ENCODE data around the gene TRIML2. TPM values are rescaled to one million over a fixed set of nuclear protein-coding genes. Genes with fewer than 3 reads are reported as not detected.
A peak's percentile ranks its signal among the peaks of the same experiment; 100 is the strongest.

The TRIML2 gene
- polyA plus RNA-seq, 1 donor (not counting 4 experiments of a cell fraction or from before 2014, with no cell fraction given), result 46.9 TPM

DNA sequence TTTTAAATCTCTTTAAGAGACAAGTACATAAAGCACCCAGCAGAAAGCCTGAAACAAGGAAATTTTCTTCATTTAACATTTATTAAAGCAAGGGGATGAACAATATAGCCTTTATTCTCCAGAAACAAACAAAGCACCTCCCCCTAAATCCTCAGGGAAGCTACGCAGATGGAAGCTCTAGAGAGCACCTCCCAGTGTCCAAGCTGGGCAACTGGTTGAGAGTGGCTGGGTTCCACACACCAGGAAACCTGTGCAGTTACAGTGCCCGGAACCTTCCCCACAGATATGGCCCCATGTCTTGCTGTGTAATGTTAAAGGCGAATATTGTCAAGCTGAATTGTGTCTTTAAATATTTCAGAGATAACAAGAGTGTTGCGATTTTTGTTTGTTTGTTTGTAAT, 21.0 kb upstream of the TRIML2 start:
- Histone ChIP-seq H3K4me2 (ENCODE audit: control insufficient read depth, extremely low read depth, insufficient read depth, low read depth, low read length) (no peak overlapping the region), H3K79me2 (ENCODE audit: control insufficient read depth, insufficient read depth, low read length) (no peaks in the 10 kb centered on the region), H3K9me1 (ENCODE audit: control insufficient read depth, extremely low read depth, insufficient read depth, low read length) (no peaks in the 10 kb centered on the region), H3K36me3 (ENCODE audit: control insufficient read depth in 2 of 2, extremely low read depth in 1 of 2, insufficient read depth in 2 of 2, low read length in 2 of 2) (no peaks in the 10 kb centered on the region), H3K9me3 (ENCODE audit: control insufficient read depth, low read depth, low read length) (no peaks in the 10 kb centered on the region), H2AFZ (ENCODE audit: control insufficient read depth, low read length) (no peak overlapping the region), H3K27ac (ENCODE audit: control insufficient read depth, insufficient read depth, low read length) (no peak overlapping the region), H3K4me1 (ENCODE audit: control insufficient read depth, extremely low read depth, insufficient read depth, low read length) (peaks cover 3% of the 10 kb centered on the region), H3K9ac (ENCODE audit: control insufficient read depth, extremely low read depth, insufficient read depth, low read length) (no peak overlapping the region), H4K20me1 (ENCODE audit: control insufficient read depth, extremely low read depth, insufficient read depth, low read length) (no peaks in the 10 kb centered on the region), H3K27me3 (ENCODE audit: control insufficient read depth, extremely low read depth, insufficient read depth, low read length) (no peaks in the 10 kb centered on the region), H3K4me3 (ENCODE audit: control insufficient read depth in 2 of 3, extremely low read depth in 1 of 3, insufficient read depth in 2 of 3, low read depth in 1 of 3, low read length in 3 of 3) (no peak overlapping the region)
- dilution Hi-C loops (cut with MboI; ENCODE audit: extremely low pct_ligation_motif_present, low sequenced_read_pairs), result no loop called here
- FAIRE-seq (no peak), DNase-seq (ENCODE audit: low read depth, low spot score) (no peak)
- TF ChIP-seq, protein P1, sequence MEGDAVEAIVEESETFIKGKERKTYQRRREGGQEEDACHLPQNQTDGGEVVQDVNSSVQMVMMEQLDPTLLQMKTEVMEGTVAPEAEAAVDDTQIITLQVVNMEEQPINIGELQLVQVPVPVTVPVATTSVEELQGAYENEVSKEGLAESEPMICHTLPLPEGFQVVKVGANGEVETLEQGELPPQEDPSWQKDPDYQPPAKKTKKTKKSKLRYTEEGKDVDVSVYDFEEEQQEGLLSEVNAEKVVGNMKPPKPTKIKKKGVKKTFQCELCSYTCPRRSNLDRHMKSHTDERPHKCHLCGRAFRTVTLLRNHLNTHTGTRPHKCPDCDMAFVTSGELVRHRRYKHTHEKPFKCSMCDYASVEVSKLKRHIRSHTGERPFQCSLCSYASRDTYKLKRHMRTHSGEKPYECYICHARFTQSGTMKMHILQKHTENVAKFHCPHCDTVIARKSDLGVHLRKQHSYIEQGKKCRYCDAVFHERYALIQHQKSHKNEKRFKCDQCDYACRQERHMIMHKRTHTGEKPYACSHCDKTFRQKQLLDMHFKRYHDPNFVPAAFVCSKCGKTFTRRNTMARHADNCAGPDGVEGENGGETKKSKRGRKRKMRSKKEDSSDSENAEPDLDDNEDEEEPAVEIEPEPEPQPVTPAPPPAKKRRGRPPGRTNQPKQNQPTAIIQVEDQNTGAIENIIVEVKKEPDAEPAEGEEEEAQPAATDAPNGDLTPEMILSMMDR (optimal IDR thresholded peaks at IDR 0.05 in 1 of 3, IDR thresholded peaks at IDR 0.05 in 1 of 3, conservative IDR thresholded peaks at IDR 0.05 in 1 of 3; ENCODE audit: extremely low read depth in 1 of 3, insufficient read depth in 2 of 3, low read length in 3 of 3), result peak in 1 of 3 experiments; percentile 20
- TF ChIP-seq EZH2 (IDR thresholded peaks at IDR 0.05; ENCODE audit: low read length), result no peak

DNA sequence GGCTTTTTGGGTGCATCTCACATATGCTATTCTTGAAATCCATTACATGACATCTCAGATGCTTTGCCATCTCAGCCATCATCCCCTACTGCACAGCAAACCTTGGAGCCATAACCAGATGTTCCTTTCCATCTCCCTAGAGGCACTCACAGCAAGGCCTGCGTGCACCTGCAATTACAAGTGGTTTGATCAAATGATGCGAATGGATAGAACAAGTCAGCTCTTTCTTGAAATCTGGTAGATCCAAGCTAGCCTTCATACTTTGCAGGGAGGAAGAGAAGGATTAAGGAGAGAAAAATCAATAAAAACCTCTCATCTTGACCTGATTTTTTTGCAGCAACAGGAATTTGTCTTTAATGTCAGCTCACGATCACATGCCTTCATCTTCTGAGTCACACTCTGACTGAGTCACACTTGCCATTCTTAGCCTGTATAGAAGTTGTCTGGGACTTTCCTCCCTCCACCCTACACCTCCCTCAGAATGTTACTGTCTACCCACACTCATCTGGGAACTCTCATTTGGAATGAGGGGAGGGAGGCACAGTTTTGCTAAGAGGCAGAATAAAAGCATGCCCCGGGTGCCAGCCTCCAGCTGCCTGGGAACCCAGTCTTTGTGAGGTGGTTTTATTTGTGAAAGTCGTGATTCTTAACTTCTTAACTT, 17.9 kb upstream of the TRIML2 start:
- FAIRE-seq (peak; percentile 77), DNase-seq (ENCODE audit: low read depth, low spot score) (no peak)
- dilution Hi-C loops (cut with MboI; ENCODE audit: extremely low pct_ligation_motif_present, low sequenced_read_pairs), result no loop called here
- H4K20me1 ChIP-seq (ENCODE audit: control insufficient read depth, extremely low read depth, insufficient read depth, low read length), result no peaks in the 10 kb centered on the region
- no peaks in the 10 kb centered on the region for H3K9me1 ChIP-seq (ENCODE audit: control insufficient read depth, extremely low read depth, insufficient read depth, low read length)
- H3K27ac ChIP-seq (ENCODE audit: control insufficient read depth, insufficient read depth, low read length), result peak overlapping the region; percentile 59
- H3K9ac ChIP-seq (ENCODE audit: control insufficient read depth, extremely low read depth, insufficient read depth, low read length), result no peak overlapping the region
- H3K4me2 ChIP-seq (ENCODE audit: control insufficient read depth, extremely low read depth, insufficient read depth, low read depth, low read length), result no peak overlapping the region
- H2AFZ ChIP-seq (ENCODE audit: control insufficient read depth, low read length), result peak overlapping the region; percentile 34
- no peaks in the 10 kb centered on the region for H3K36me3 ChIP-seq (ENCODE audit: control insufficient read depth in 2 of 2, extremely low read depth in 1 of 2, insufficient read depth in 2 of 2, low read length in 2 of 2)
- no peaks in the 10 kb centered on the region for H3K9me3 ChIP-seq (ENCODE audit: control insufficient read depth, low read depth, low read length)
- TF ChIP-seq, protein P1 (optimal IDR thresholded peaks at IDR 0.05 in 1 of 3, IDR thresholded peaks at IDR 0.05 in 1 of 3, conservative IDR thresholded peaks at IDR 0.05 in 1 of 3; ENCODE audit: extremely low read depth in 1 of 3, insufficient read depth in 2 of 3, low read length in 3 of 3), result no peak
- no peak for TF ChIP-seq EZH2 (IDR thresholded peaks at IDR 0.05; ENCODE audit: low read length)
- no peaks in the 10 kb centered on the region for H3K27me3 ChIP-seq (ENCODE audit: control insufficient read depth, extremely low read depth, insufficient read depth, low read length)
- H3K79me2 ChIP-seq (ENCODE audit: control insufficient read depth, insufficient read depth, low read length), result no peaks in the 10 kb centered on the region
- peaks cover 3% of the 10 kb centered on the region for H3K4me1 ChIP-seq (ENCODE audit: control insufficient read depth, extremely low read depth, insufficient read depth, low read length)
- no peak overlapping the region for H3K4me3 ChIP-seq (ENCODE audit: control insufficient read depth in 2 of 3, extremely low read depth in 1 of 3, insufficient read depth in 2 of 3, low read depth in 1 of 3, low read length in 3 of 3)

Data from keratinocyte (primary cell).